CD4-positive, alpha-beta T cell (primary cell): ENCODE measurements around the gene CMTM4. TPM values are rescaled to one million over a fixed set of nuclear protein-coding genes. Genes with fewer than 3 reads are reported as not detected.
"Not testable (repeated sequence)": the region's sequence is repeated elsewhere in the genome, so short reads cannot be mapped to it uniquely, and the experiment has no call there.

Experiments
- ATAC-seq: fragments of 200-7000 bp; cut with Tn5 transposase; one replicate; pipeline ENCODE4 v1.10.0; 2022; ENCODE audit warnings: mild to moderate bottlenecking; ENCODE audit not compliant: poor library complexity
- CTCF ChIA-PET: fragments of 350-600 bp; sonication (Branson Sonifier 250); formaldehyde crosslinking; loops from one replicate; lab custom pipeline; 2021; ENCODE audit warnings: antibody characterized with exemption, inconsistent platforms; lab: Charles Lee
- POLR2A ChIA-PET: fragments of 350-600 bp; sonication (Branson Sonifier 250); formaldehyde crosslinking; loops from one replicate; lab custom pipeline; 2021; ENCODE audit warnings: antibody characterized with exemption, inconsistent platforms; lab: Charles Lee
- DNase-seq, 14 experiments: peaks; one replicate each; pipeline ENCODE4 v3.0.0-alpha.2; 2013 to 2020; ENCODE audit warnings: mixed read lengths in 2 of 14
- H3K27ac ChIP-seq, 2 donors: one replicate each; pipeline versions ENCODE4 v1.5.1 to v1.7.0; 2013; ENCODE audit warnings: low read length in 2 of 2, low read depth in 1 of 2, mild to moderate bottlenecking in 1 of 2
- H3K27me3 ChIP-seq, 2 experiments: 1 replicate in 1 of 2; 2 replicates in 1 of 2; pipeline versions ENCODE4 v1.6.1 to v1.7.0; 2013; ENCODE audit warnings: low read length in 2 of 2, control low read depth in 1 of 2, mild to moderate bottlenecking in 1 of 2, moderate library complexity in 1 of 2; ENCODE audit not compliant: insufficient read depth in 2 of 2, control insufficient read depth in 1 of 2
- H3K36me3 ChIP-seq: one replicate; pipeline ENCODE4 v1.6.1; 2013; ENCODE audit warnings: low read length, control low read depth; ENCODE audit not compliant: insufficient read depth
- H3K4me1 ChIP-seq: one replicate; pipeline ENCODE4 v1.6.1; 2013; ENCODE audit warnings: low read length, control low read depth; ENCODE audit not compliant: insufficient read depth
- H3K4me3 ChIP-seq: one replicate; pipeline ENCODE4 v1.5.1; 2013; ENCODE audit warnings: mild to moderate bottlenecking, low read length, moderate library complexity
- H3K9me3 ChIP-seq, 2 experiments: 1 replicate in 1 of 2; 2 replicates in 1 of 2; pipeline versions ENCODE4 v1.6.1 to v1.7.0; 2013; ENCODE audit warnings: low read length in 2 of 2, mild to moderate bottlenecking in 2 of 2, control low read depth in 1 of 2, moderate library complexity in 1 of 2; ENCODE audit not compliant: control insufficient read depth in 1 of 2, insufficient read depth in 1 of 2
- H3K27ac Mint-ChIP-seq: one replicate; pipeline ENCODE4 v1.8.0; 2020; ENCODE audit warnings: mixed read lengths
- H3K27me3 Mint-ChIP-seq: one replicate; pipeline ENCODE4 v1.8.0; 2021; ENCODE audit warnings: mixed read lengths
- H3K36me3 Mint-ChIP-seq: one replicate; pipeline ENCODE4 v1.8.0; 2021; ENCODE audit warnings: low read depth, mixed read lengths
- H3K4me1 Mint-ChIP-seq: one replicate; pipeline ENCODE4 v1.8.0; 2021; ENCODE audit warnings: low read depth, mixed read lengths
- H3K4me3 Mint-ChIP-seq: one replicate; pipeline ENCODE4 v1.8.0; 2020; ENCODE audit warnings: mild to moderate bottlenecking, mixed read lengths
- H3K9me3 Mint-ChIP-seq: one replicate; pipeline ENCODE4 v1.8.0; 2020; ENCODE audit warnings: mixed read lengths
- intact Hi-C, 2 experiments: fragments of 100-400 bp; cut with DNase I in 1 of 2; cut with micrococcal nuclease in 1 of 2; formaldehyde crosslinking; loops; one replicate each; pipeline versions ENCODE4 v1.15.1 to v1.9.0; 2023 to 2025; cut with DNase I, micrococcal nuclease
- total RNA-seq, 174 experiments: library from RNA in 2 of 174; stranded (reverse) in 2 of 174; gene quantifications; one replicate each; pipeline ENCODE4 v1.2.3 and lab custom pipeline; 2021 to 2026
- TF ChIP-seq, protein P1 (sequence below): fragments of 200-600 bp; IDR thresholded peaks from one replicate; pipeline ENCODE4 v1.8.0; 2022; ENCODE audit warnings: antibody characterized with exemption, mild to moderate bottlenecking

The CMTM4 gene
- total RNA-seq, 2 experiments from 2014 or later, result 1.1 to 1.6 TPM

DNA sequence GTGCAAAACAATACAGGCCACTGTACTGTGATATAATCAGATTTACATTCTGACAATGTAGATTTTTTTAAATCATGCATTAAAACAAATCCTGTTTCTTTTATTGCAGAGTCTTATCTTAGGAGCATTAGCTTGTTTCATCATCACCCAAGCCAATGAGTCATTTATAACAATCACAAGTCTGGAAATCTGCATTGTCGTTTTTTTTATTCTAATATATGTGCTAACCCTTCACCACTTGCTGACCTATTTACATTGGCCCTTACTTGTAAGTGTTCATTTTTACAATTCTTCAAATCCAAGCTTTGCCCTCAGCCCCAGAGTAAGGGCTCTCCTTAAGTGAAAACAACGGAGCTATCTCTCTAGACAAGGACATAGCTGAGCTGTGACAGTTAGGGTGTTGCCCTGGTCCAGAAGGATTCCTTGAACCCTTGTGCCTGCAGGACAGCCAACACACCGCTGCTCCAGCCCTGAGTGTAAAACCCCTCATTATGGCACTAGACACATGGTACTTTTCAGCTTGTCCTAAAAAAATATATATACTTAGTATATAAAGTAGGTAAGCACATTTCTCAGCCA lies 126.6 kb downstream of the CMTM4 start:
- no peaks in the 10 kb centered on the region for H3K27me3 Mint-ChIP-seq
- TF ChIP-seq, protein P1, sequence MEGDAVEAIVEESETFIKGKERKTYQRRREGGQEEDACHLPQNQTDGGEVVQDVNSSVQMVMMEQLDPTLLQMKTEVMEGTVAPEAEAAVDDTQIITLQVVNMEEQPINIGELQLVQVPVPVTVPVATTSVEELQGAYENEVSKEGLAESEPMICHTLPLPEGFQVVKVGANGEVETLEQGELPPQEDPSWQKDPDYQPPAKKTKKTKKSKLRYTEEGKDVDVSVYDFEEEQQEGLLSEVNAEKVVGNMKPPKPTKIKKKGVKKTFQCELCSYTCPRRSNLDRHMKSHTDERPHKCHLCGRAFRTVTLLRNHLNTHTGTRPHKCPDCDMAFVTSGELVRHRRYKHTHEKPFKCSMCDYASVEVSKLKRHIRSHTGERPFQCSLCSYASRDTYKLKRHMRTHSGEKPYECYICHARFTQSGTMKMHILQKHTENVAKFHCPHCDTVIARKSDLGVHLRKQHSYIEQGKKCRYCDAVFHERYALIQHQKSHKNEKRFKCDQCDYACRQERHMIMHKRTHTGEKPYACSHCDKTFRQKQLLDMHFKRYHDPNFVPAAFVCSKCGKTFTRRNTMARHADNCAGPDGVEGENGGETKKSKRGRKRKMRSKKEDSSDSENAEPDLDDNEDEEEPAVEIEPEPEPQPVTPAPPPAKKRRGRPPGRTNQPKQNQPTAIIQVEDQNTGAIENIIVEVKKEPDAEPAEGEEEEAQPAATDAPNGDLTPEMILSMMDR, result no peak
- Histone ChIP-seq H3K27ac (no peak overlapping the region), H3K4me1 (no peaks in the 10 kb centered on the region), H3K36me3 (peaks cover 22% of the 10 kb centered on the region), H3K4me3 (no peak overlapping the region), H3K9me3 (peaks cover 0 to 3% of the 10 kb centered on the region in 2 experiments), H3K27me3 (no peaks in the 10 kb centered on the region)
- peak overlapping the region; percentile 63 for H3K27ac Mint-ChIP-seq
- POLR2A ChIA-PET, result interaction anchor here (0.6 to 2.0 kb wide), 4 partner anchors 9 to 157 kb away, joined by 3 to 8 read pairs (median 4); partner anchors contain the start of genes CKLF and CMTM2
- ATAC-seq, result no peak
- DNase-seq, result no peak
- peaks cover 29% of the 10 kb centered on the region for H3K36me3 Mint-ChIP-seq
- intact Hi-C loops, result no loop called here
- no peaks in the 10 kb centered on the region for H3K9me3 Mint-ChIP-seq
- CTCF ChIA-PET, result interaction anchor here (1.0 to 1.5 kb wide), 3 partner anchors 13 to 22 kb away, joined by 3 to 7 read pairs (median 3); no protein-coding TSS in a partner anchor
- no peak overlapping the region for H3K4me3 Mint-ChIP-seq
- no peaks in the 10 kb centered on the region for H3K4me1 Mint-ChIP-seq

DNA sequence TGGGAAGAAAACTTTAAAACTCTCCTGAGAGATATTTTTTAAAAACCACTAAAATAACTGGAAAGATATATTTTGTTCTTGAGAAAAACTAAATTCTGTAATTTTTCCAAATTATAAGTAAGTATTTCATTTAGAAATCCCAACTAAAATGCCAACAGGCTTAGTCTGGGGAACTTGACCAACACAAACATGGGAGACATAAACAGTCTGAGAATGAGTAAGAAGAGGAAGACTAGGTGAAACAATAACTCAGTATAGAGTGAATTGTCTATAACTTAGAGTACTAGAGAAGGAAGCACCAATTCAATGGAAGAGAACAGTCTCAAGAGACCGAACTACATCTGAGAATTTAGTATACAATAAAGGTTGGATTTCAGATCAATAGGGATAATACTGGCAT lies 127.4 kb downstream of the CMTM4 start:
- peak overlapping the region; percentile 63 for H3K27ac Mint-ChIP-seq
- intact Hi-C loops, result no loop called here
- ATAC-seq, result no peak
- peaks cover under 1% of the 10 kb centered on the region for H3K4me1 Mint-ChIP-seq
- ChIA-PET CTCF (interaction anchor here (0.9 to 1.5 kb wide), 4 partner anchors 9 to 21 kb away, joined by 3 to 7 read pairs (median 3); no protein-coding TSS in a partner anchor), POLR2A (interaction anchor here (1.9 to 2.0 kb wide), 2 partner anchors 10 to 17 kb away, joined by 5 to 8 read pairs; partner anchors contain the start of genes CKLF and CMTM2)
- TF ChIP-seq, protein P1, result no peak
- H3K4me3 Mint-ChIP-seq, result no peak overlapping the region
- Histone ChIP-seq H3K36me3 (peaks cover 29% of the 10 kb centered on the region), H3K4me3 (no peak overlapping the region), H3K27ac (no peak overlapping the region), H3K9me3 (peaks cover 0 to 3% of the 10 kb centered on the region in 2 experiments), H3K27me3 (no peaks in the 10 kb centered on the region), H3K4me1 (no peaks in the 10 kb centered on the region)
- no peaks in the 10 kb centered on the region for H3K27me3 Mint-ChIP-seq
- DNase-seq, result no peak
- no peaks in the 10 kb centered on the region for H3K9me3 Mint-ChIP-seq
- H3K36me3 Mint-ChIP-seq, result peaks cover 35% of the 10 kb centered on the region

DNA sequence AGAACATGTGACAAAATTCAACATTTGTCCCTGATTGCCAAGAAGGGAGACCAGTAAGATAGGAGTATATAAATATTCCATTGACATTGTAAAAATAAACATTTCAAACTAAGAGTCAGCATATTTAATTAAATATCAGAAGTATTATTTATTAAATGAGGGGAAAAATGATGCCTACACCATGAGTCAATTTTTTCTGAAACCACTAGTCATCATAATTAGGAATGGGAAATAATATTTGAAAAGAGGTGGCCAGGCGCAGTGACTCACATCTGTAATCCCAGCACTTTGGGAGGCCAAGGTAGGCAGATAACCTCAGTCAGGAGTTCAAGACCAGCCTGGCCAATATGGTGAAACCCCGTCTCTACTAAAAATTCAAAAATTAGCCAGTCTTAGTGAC lies 128.2 kb downstream of the CMTM4 start:
- Histone ChIP-seq H3K9me3 (peaks cover 0 to 3% of the 10 kb centered on the region in 2 experiments), H3K27ac (no peak overlapping the region), H3K4me3 (no peak overlapping the region), H3K36me3 (peaks cover 37% of the 10 kb centered on the region), H3K27me3 (no peaks in the 10 kb centered on the region), H3K4me1 (no peaks in the 10 kb centered on the region)
- Mint-ChIP-seq H3K4me3 (no peak overlapping the region), H3K27ac (no peak overlapping the region), H3K9me3 (no peaks in the 10 kb centered on the region), H3K36me3 (peaks cover 42% of the 10 kb centered on the region), H3K4me1 (peaks cover 6% of the 10 kb centered on the region), H3K27me3 (no peaks in the 10 kb centered on the region)
- CTCF ChIA-PET, result interaction anchor here (0.9 kb wide), 1 partner anchor 8 kb away, joined by 3 read pairs; no protein-coding TSS in a partner anchor
- POLR2A ChIA-PET, result interaction anchor here (1.9 kb wide), 1 partner anchor 16 kb away, joined by 5 read pairs; the partner anchor contains the start of gene CKLF
- DNase-seq (no peak), ATAC-seq (no peak)
- TF ChIP-seq, protein P1, result no peak
- intact Hi-C loops, result no loop called here

DNA sequence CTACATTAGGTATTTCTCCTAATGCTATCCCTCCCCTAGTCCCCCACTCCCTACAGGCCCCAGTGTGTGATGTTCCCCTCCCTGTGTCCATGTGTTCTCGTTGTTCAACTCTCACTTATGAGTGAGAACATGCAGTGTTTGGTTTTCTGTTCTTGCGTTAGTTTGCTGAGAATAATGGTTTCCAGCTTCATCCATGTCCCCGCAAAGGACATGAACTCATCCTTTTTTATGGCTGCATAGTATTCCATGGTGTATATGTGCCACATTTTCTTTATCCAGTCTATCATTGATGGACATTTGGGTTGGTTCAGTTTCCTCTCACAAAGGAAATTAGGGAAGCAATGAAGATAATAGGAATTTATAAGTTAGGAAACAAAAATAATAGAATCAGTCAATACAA lies 129.3 kb downstream of the CMTM4 start:
- H3K27ac Mint-ChIP-seq, result not testable (repeated sequence)

More for the DNA sequence above, 129.3 kb downstream of the CMTM4 start:
- POLR2A ChIA-PET, H3K27me3 Mint-ChIP-seq, H3K4me3 ChIP-seq, H3K27me3 ChIP-seq, H3K9me3 Mint-ChIP-seq, H3K4me1 ChIP-seq, DNase-seq, ATAC-seq, H3K4me3 Mint-ChIP-seq, H3K27ac ChIP-seq, CTCF ChIA-PET, intact Hi-C loops, H3K9me3 ChIP-seq: not testable (repeated sequence)
- Mint-ChIP-seq H3K4me1 (peaks cover 17% of the 10 kb centered on the region), H3K36me3 (peaks cover 49% of the 10 kb centered on the region)
- H3K36me3 ChIP-seq, result peaks cover 43% of the 10 kb centered on the region
